ENCODE results near the gene AVL9.

Gene AVL9

GRCh38 chr7:32477649-32477980 lies 17.7 kb upstream of the AVL9 start:
- peak; percentile 1 for TF ChIP-seq CTCF (IDR thresholded peaks at IDR 0.05; ENCODE audit: insufficient read depth, low read depth, low read length, missing control alignments)
- no peak overlapping the region for H3K4me3 ChIP-seq (ENCODE audit: low read length)
- DNase-seq (ENCODE audit: low read depth), result peak; percentile 32

GRCh38 chr7:32479574-32480200 lies 15.6 kb upstream of the AVL9 start:
- DNase-seq (ENCODE audit: low read depth), result peak; percentile 73
- TF ChIP-seq CTCF (IDR thresholded peaks at IDR 0.05; ENCODE audit: insufficient read depth, low read depth, low read length, missing control alignments), result peak; percentile 96
- no peak overlapping the region for H3K4me3 ChIP-seq (ENCODE audit: low read length)

GRCh38 chr7:32481176-32481575 lies 14.1 kb upstream of the AVL9 start:
- DNase-seq (ENCODE audit: low read depth), result no peak
- no peak for TF ChIP-seq CTCF (IDR thresholded peaks at IDR 0.05; ENCODE audit: insufficient read depth, low read depth, low read length, missing control alignments)
- no peak overlapping the region for H3K4me3 ChIP-seq (ENCODE audit: low read length)

- H3K4me3 ChIP-seq (ENCODE audit: low read length), result no peak overlapping the region
- DNase-seq (ENCODE audit: low read depth), result no peak
- no peak for TF ChIP-seq CTCF (IDR thresholded peaks at IDR 0.05; ENCODE audit: insufficient read depth, low read depth, low read length, missing control alignments)
These were observed 13.4 kb upstream of the AVL9 start for GRCh38 chr7:32481921-32482320.

- no peak for TF ChIP-seq CTCF (IDR thresholded peaks at IDR 0.05; ENCODE audit: insufficient read depth, low read depth, low read length, missing control alignments)
- peak overlapping the region; percentile 88 for H3K4me3 ChIP-seq (ENCODE audit: low read length)
- no peak for DNase-seq (ENCODE audit: low read depth)
These were observed 5.5 kb upstream of the AVL9 start for GRCh38 chr7:32489788-32490126.

GRCh38 chr7:32490127-32490796 lies 5.0 kb upstream of the AVL9 start, which contains the start of gene LSM5:
LSM5 (minus strand) TSS chr7:32490380; CDS start chr7:32490365, 15 bp downstream.
- peak; percentile 96 for DNase-seq (ENCODE audit: low read depth)

More at GRCh38 chr7:32490127-32490796, 5.0 kb upstream of the AVL9 start, which contains the start of gene LSM5:
- no peak for TF ChIP-seq CTCF (IDR thresholded peaks at IDR 0.05; ENCODE audit: insufficient read depth, low read depth, low read length, missing control alignments)
- peak within 1 kb of the TSS; percentile 88 for H3K4me3 ChIP-seq (ENCODE audit: low read length)

Measured in epithelial cell of esophagus (primary cell).